ENCODE results near the gene ARMH4. TPM values are rescaled to one million over a fixed set of nuclear protein-coding genes. Genes with fewer than 3 reads are reported as not detected.

The ARMH4 gene
- total RNA-seq, 1 experiment from 2014 or later, result 1.1 TPM

GRCh38 chr14:57963071-57963470 is 188.9 kb downstream of the ARMH4 start:
- no peak for DNase-seq (ENCODE audit: low read depth)

- DNase-seq (ENCODE audit: low read depth), result no peak
These were observed 189.5 kb downstream of the ARMH4 start for GRCh38 chr14:57962325-57963035.

GRCh38 chr14:57961786-57962060 is 190.3 kb downstream of the ARMH4 start:
- no peak for DNase-seq (ENCODE audit: low read depth)

GRCh38 chr14:57960946-57961785 is 190.8 kb downstream of the ARMH4 start:
- DNase-seq (ENCODE audit: low read depth), result no peak

- DNase-seq (ENCODE audit: low read depth), result no peak
These were observed 194.6 kb downstream of the ARMH4 start for GRCh38 chr14:57957441-57957840.

Other genes with a start within 250 kb of the ARMH4 start
- gene ACTR10, start 47.9 kb upstream of the ARMH4 start, total RNA-seq (2014; rRNA removed), result 78.2 and 83.3 TPM in 2 replicates
- gene PSMA3, start 92.6 kb upstream of the ARMH4 start, total RNA-seq (2014; rRNA removed), result 82.1 and 104 TPM in 2 replicates
- 6.1 and 8.2 TPM in 2 replicates for gene ARID4A, start 146.3 kb upstream of the ARMH4 start, total RNA-seq (2014; rRNA removed)
- gene TOMM20L, start 243.7 kb upstream of the ARMH4 start, total RNA-seq (2014; rRNA removed), result not detected in 2 replicates

Measured in LHCN-M2 (cell line).